ENCODE results near the gene TTC13.

GRCh38 chr1:231020816-231021215 is 42.2 kb upstream of the TTC13 start:
- TF ChIP-seq CTCF (IDR thresholded peaks at IDR 0.05), result no peak
- TF ChIP-seq POLR2A (IDR thresholded peaks at IDR 0.05), result no peak
- no peak for TF ChIP-seq POLR2AphosphoS5 (IDR thresholded peaks at IDR 0.05)
- no peak for TF ChIP-seq EP300 (IDR thresholded peaks at IDR 0.05)
